GM21360 (cell line): Measurements from ENCODE around the gene CEP192.

ENCODE experiments used
- ATAC-seq: cut with Tn5 transposase; IDR thresholded peaks from one replicate; pipeline ENCODE4 v1.9.1; 2021; ENCODE audit warnings: mild to moderate bottlenecking, moderate library complexity; ENCODE audit not compliant: unreplicated experiment

The CEP192 gene

GRCh38 chr18:13136904-13137669 is 145.9 kb downstream of the CEP192 start:
- no peak for ATAC-seq

- ATAC-seq, result peak; percentile 56
Observed at GRCh38 chr18:13137670-13138419, 146.7 kb downstream of the CEP192 start.

- ATAC-seq, result no peak
Observed at GRCh38 chr18:13138420-13139139, 147.4 kb downstream of the CEP192 start.

GRCh38 chr18:13139885-13140450 is 148.8 kb downstream of the CEP192 start:
- ATAC-seq, result no peak

- no peak for ATAC-seq
Observed at GRCh38 chr18:13141209-13141608, 150.0 kb downstream of the CEP192 start.

GRCh38 chr18:13145636-13146190 is 154.6 kb downstream of the CEP192 start:
- no peak for ATAC-seq

GRCh38 chr18:13147130-13147529 is 156.0 kb downstream of the CEP192 start:
- peak; percentile 48 for ATAC-seq

GRCh38 chr18:13151656-13152055 is 160.5 kb downstream of the CEP192 start:
- ATAC-seq, result no peak

GRCh38 chr18:13158428-13158827 is 167.3 kb downstream of the CEP192 start:
- no peak for ATAC-seq

GRCh38 chr18:13159579-13159978 is 168.4 kb downstream of the CEP192 start:
- no peak for ATAC-seq

- ATAC-seq, result no peak
Observed at GRCh38 chr18:13161276-13161899, 170.2 kb downstream of the CEP192 start.

- ATAC-seq, result no peak
Observed at GRCh38 chr18:13163167-13163927, 172.2 kb downstream of the CEP192 start.

- ATAC-seq, result no peak
Observed at GRCh38 chr18:13164406-13164805, 173.2 kb downstream of the CEP192 start.

GRCh38 chr18:13165636-13166423 is 174.7 kb downstream of the CEP192 start:
- ATAC-seq, result no peak

- ATAC-seq, result no peak
Observed at GRCh38 chr18:13173578-13174145, 182.5 kb downstream of the CEP192 start.
